SK-N-SH treated with all-trans-retinoic acid at 6 μM for 48 hours (cell line): Measurements from ENCODE around the gene GFPT2.

Source experiments
- PPARA ChIP-seq: fragments of 250-450 bp; sonication (Bioruptor Pico); IDR thresholded peaks from 2 replicates; pipeline ENCODE4 v1.5.0; 2020; ENCODE audit warnings: mild to moderate bottlenecking, borderline replicate concordance
- ZC3H10 ChIP-seq: fragments of 250-450 bp; sonication (Bioruptor Pico); IDR thresholded peaks from 2 replicates; pipeline ENCODE4 v1.5.1; 2021; ENCODE audit warnings: mild to moderate bottlenecking, moderate library complexity
- ZFP3 ChIP-seq: fragments of 250-450 bp; sonication (Bioruptor Pico); IDR thresholded peaks from 2 replicates; pipeline ENCODE4 v1.5.0; 2020; ENCODE audit warnings: mild to moderate bottlenecking, moderate library complexity
- ZNF8 ChIP-seq: fragments of 450-650 bp; formaldehyde crosslinking; IDR thresholded peaks from 2 replicates; pipeline ENCODE4 v1.5.0; 2020; ENCODE audit warnings: mild to moderate bottlenecking, moderate library complexity

DNA sequence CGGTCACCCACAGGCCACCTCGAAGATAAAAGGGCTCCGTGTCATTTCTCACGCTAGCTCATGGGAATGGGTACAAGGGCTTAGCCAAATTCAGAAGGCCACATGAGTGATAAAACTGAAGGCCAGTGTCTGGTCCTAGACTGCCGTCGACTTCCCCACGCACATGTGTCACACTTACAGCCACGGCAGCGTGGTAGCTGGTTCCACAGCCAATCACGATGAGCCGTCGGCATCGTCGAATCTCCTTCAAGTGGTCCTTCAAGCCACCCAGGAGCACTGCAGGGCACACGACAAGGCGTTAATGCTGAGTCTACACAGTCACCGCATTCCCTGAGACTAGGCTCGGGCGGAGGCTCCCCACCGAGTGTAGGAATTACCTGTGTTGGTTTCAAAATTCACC lies 36.5 kb downstream of the GFPT2 start:
- no peak for TF ChIP-seq ZFP3 (CRISPR knock-in tag)
- no peak for TF ChIP-seq ZC3H10 (CRISPR knock-in tag)
- no peak for TF ChIP-seq ZNF8 (CRISPR knock-in tag)
- no peak for TF ChIP-seq PPARA (CRISPR knock-in tag)
